ELF-1 (cell line): ENCODE results near the gene TEKTIP1.
A peak's percentile ranks its signal among the peaks of the same experiment; 100 is the strongest.
"Not testable (repeated sequence)": the region's sequence is repeated elsewhere in the genome, so short reads cannot be mapped to it uniquely, and the experiment has no call there.

Experiments
- DNase-seq: peaks from one replicate; pipeline ENCODE4 v3.0.0-alpha.2; 2016; ENCODE audit warnings: low read depth, low spot score

The TEKTIP1 gene

DNA sequence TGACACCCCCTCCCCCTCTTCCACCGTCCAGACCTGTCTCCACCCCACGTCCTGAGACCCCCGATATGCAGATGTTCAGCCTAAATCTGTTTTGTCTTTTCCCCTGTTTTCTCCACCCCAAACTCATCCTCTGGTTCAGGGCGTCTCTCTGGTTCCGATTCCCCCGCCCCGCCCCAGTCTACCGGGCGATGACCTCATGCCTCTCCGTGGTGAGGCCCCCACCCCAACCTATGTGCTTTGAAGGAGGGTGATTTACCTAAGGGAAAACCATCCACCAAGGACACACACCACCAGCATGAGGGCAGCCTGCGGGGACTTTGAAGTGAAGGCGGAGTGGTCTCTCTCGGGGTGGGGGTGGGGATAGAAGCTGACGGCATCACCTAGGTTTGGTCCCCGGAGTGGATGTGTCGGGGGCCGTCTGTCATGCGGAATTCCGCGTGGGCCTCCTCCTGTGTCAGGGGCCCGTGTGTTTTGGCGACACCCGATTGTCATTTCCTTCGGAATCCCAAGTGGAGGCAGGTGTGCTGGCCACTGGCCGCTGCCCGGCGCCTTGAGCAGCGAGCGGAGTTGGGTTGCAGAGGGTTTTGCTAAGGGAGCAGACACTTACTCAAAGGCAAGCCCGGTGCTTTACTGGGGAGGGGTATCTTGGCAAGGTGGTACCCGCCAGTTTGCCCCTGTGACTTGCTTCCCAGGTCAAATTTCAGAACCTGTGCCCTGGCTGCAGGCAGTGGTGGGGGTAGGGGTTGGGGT, 31.4 kb upstream of the TEKTIP1 start:
- peak; percentile 42 for DNase-seq

DNA sequence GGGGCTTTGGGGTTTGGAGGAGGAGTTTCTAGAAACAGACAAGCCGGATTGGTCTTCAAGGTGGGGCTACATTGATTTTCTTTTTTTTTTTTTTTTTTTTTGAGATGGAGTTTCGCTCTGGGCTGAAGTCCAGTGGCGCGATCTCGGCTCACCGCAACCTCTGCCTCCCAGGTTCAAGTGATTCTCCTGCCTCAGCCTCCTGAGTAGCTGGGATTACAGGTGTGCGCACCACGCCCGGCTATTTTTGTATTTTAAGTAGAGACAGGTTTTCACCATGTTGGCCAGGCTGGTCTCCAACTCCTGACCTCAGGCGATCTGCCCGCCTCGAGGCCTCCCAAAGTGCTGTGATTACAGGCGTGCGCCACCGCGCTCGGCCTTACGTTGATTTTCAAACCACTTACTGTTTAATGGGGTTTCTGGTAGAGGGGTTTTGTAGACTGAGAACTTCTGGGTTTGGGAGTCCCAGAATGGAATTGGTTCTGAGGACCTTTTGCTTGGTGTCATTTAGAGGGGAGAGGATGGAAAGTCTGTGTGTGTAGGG, 30.8 kb upstream of the TEKTIP1 start:
- DNase-seq = not testable (repeated sequence)

DNA sequence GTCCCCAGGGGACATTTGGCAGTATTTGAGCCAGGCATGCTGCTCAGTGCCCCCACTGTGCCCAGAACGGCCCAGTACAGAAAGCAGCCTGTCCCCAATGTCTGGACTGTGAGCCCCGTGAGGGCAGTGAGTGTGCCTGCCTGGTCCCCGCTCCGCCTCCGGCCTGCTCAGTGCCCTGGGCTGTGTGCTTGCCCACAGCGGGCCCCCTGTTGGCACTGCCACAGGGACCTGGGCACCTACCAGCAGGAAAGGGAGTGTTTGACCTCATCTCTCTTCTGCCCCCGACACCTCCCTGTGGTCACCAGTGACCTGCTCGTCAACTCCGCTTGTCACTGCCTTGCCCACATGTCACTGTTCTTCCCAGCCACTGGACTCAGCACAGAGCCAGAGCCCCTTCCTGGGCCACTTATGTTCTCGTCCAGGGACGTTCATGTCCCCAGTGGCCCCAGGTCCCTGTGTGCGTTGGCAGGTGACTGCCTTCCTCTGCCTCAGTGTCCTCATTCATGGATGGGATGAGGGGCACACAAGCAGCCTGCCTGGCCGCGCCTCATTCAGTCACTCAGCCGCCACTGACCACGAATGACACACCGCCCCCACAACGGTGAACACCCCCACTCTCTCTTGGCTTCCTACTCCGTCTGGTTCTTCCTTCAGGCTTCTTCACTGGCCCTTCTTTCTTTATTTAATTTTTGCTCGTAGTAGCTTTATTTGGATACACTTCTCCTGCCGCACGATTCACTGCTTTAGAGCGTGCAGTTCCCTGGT, 30.0 kb upstream of the TEKTIP1 start:
- no peak for DNase-seq

DNA sequence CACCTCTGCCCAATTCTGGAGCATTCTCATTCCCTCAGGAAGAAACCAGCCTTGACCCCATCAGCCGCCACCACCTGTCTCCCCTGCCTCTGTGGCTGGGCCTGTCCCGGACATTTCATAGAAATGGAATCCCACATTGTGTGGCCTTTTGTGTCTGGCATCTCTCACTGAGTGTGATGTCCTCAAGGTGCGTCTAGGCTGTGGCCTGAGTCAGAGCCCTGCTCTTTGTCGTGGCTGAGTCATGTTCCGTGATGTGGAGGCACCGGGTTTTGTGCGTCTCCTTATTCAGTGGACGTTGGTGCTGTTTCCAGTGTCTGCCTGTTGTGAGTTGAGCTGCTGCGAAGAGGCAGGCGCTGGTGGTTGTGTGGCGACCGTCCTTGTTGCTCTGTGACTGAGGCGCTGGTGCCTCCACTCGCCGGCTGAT, 29.4 kb upstream of the TEKTIP1 start:
- DNase-seq = no peak

DNA sequence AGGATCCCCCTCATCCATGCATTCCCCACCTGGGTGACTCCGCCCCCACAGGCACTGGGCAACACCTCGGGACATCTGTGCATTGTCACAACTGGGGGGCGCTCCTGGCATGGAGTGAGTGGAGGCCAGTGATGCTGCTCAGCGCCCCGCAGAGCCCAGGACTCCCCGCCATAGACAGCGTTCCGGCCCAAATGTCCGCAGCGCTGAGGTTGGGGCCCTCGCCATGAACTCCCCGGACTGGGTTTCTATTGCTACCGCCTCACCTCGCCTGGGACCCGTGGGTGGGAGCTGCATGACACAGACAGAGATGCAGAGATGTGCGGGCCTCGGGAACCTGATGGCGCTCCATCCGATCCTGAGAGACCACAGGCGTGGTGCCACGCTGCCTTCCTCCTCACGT, 28.2 kb upstream of the TEKTIP1 start:
- no peak for DNase-seq

GRCh38 chr19:3511506-3512251, 27.3 kb upstream of the TEKTIP1 start:
- DNase-seq = no peak

DNA sequence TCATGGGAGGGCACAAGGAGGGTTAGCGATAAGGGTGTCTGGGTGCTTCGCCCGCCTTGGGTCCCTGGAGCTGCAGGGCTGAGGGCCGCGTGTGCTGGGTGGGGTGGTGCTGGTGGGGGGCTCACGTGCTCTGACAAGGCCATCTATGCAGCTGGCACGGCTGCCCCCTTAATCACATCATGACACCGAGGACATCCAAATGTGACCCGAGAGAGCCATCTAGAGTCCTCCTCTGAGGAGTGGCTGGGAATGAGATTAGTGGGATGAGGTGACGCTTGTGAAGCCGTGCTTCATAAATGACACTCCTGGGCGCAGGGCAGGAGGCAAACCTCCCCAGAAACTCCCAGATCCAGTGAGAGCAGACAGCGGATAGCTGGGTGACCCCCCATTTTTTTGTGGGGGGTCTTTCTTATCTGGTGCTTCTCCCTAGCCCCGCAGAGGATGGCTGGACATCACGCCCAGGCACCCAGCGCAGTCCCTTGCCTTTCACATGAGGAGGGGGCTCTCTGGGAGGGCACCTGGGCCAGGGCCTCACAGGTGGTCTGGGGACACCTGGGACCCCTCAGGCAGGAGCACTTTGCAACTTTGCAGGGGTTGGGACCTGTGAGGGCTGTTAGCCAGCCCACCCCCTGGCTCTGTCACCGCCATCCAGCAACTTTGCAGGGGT, 26.3 kb upstream of the TEKTIP1 start:
- DNase-seq = no peak

DNA sequence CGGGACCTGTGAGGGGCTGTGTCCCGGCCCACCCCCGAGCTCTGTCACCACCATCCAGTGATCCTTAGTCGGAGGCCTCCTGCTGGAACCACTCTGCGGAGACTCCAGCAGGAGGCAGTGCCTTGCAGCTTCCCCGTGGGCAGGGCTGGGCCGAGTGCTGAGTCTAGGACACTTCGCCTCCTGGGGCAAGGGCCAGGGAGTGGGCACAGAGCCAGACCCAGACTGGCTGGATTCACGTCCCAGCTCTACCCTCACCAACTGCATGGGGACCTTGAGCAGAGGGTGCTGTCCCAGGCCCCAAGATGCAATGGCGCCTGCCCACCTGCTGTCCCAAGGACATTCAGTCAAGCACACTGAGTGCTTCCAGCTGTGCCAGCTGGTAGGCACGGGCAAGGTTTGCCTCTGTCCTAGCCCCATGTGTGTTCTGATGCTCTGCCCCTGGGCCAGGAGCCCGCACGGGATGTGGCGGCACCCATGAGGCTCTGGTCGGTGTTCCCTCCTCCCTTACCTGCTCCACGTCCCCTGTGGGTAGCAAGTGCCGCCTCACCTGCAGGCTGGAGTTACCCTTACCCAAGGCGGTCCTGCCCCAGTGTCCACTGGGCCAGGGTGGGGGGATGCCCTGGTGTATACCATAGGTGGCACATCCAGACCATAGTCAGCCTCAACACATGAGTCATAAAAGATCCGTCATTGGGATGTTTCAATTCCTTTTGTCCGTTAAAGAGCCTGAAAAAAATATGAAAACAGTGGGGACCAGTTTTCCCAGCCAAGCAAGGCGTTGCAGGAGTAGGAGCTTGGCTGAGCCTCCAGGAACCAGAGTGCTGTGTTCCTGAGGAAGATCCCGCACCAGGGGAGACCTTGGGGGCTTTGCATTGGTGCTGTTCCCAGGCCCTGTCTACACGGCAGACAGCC, 25.5 kb upstream of the TEKTIP1 start:
- DNase-seq = no peak

- DNase-seq = no peak
Measured at GRCh38 chr19:3514930-3515329, 24.0 kb upstream of the TEKTIP1 start.

DNA sequence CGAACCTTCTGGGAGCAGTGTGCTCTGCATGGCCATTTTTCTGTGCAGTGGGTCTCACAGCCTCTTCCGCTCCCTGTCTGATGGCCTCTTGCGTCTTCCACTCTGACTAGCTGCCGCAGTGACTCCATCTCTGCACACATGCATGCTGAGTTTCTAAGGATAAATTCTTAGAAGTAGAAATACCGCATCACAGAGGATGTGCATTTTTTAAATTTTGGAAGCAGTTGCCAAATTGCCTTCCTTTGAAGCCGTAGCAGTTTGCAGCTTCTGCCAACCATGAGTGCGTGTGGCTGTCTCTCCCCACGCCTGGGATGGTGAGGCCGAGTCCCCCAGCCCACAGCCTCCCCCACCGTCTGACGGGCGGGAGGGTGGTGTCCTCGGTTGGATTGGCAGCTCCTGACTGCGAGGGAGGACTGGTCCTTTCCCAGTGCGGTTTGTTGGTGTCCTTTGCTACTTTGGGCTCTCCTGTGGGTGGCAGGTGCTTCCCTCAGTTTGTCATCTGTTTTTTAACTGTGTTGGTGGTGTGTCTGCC, 23.0 kb upstream of the TEKTIP1 start:
- no peak for DNase-seq

DNA sequence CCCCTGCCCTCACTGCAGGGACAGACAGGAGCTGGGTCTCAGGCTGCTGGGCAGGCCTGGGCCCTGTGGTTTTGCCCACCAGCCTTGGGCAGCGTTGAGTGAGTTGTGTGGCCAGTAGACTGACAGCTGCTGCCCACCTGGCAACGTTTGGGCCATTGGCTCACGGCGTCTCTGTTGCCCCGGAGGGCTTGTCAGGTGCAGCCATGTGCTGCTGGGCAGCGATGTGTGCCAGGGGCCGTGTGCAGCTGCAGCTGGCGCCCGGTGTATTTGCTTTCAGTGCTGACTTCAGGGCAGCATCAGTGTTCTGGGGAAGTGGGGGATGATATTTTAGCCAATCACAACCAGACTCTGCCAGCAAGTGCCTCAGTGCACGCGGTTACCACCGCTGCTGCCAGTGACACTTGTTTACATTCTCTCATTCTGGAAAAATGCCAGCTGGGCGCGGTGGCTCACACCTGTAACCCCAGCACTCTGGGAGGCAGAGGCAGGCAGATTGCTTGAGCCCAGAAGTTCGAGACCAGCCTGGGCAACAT, 22.2 kb upstream of the TEKTIP1 start:
- no peak for DNase-seq

DNA sequence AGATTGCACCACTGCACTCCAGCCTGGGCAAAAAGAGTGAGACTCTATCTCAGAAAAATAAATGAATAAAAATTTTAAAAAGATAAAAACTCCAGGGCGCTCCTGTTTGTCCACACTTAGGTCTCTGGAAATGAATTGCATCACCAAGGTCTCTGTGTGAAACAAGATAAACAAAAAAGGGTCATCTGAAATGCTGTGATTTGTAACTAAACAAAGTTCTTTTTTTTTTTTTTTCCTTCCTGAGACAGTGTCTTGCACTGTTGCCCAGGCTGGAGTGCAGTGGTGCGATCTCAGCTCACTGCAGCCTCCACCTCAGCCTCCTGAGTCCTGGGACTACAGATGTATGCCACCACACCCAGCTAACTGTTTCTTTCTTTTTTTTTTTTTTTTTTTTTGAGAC, 21.3 kb upstream of the TEKTIP1 start:
- no peak for DNase-seq

- DNase-seq = peak; percentile 47
Measured at GRCh38 chr19:3518255-3518654, 20.7 kb upstream of the TEKTIP1 start.

DNA sequence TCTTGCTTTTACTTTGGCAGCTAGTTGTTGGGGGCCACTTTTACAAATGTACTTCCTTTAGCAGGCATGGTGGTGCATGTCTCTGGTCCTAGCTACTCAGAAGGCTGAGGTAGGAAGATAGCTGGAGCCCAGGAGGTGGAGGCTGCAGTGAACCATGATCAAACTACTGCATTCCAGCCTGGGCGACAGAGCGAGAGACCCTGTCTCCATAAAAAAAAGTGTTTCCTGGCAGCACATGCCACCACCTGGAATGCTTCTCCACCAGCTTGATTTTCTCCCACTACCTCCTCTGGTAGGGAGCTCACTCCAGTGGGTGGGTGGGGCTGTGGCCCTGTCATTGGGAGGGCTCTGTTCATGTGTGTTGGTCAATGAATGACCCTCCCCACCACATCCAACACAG, 20.3 kb upstream of the TEKTIP1 start:
- DNase-seq = no peak

GRCh38 chr19:3519126-3519525, 19.8 kb upstream of the TEKTIP1 start:
- DNase-seq = peak; percentile 26

DNA sequence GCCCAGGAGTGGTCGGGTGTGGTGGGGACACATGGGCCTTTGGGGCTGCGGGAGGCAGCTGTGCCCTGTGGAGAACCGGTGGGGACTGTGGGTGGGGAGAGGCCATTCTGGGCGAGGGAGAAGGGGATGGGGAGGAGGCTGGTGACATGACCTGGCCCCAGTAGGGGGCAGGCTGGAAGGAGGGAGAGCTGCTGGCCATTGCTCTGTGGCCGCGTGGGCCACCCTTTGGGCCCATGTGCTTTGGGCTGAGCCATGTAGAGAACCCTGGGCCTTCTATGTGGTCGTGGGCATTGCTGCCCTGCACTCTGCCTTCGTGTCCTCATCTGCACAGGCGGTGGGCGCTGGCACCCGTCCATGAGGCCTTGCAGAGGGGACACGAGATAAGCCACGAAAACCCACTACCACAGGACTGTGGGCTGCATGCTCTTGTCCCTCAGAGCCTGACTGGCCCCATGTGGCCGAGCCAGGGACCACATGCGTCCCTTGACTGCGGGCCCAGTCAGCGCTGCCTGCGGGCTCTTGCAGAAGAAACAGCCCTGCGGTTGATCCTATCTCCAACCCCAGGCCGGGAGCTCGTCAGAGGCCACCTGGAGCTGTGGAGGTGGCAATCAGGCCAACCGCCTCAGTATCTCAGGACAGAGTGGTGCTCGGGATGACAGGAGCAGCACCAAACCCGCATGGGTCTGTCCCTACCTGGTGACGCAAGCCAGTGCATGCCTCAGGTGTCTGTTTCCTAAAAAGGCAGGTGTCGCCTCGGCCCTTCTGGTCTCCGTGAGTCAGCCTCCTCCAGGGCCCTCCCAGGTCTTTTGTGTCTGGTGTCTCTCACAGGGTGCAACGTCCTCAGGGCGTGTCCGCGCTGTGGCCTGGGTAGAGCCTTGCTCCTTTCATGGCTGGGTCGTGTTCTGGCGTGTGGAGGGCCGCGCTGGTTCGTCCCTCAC, 18.5 kb upstream of the TEKTIP1 start:
- peak; percentile 90 for DNase-seq

GRCh38 chr19:3521104-3521445, 17.9 kb upstream of the TEKTIP1 start:
- DNase-seq = no peak

DNA sequence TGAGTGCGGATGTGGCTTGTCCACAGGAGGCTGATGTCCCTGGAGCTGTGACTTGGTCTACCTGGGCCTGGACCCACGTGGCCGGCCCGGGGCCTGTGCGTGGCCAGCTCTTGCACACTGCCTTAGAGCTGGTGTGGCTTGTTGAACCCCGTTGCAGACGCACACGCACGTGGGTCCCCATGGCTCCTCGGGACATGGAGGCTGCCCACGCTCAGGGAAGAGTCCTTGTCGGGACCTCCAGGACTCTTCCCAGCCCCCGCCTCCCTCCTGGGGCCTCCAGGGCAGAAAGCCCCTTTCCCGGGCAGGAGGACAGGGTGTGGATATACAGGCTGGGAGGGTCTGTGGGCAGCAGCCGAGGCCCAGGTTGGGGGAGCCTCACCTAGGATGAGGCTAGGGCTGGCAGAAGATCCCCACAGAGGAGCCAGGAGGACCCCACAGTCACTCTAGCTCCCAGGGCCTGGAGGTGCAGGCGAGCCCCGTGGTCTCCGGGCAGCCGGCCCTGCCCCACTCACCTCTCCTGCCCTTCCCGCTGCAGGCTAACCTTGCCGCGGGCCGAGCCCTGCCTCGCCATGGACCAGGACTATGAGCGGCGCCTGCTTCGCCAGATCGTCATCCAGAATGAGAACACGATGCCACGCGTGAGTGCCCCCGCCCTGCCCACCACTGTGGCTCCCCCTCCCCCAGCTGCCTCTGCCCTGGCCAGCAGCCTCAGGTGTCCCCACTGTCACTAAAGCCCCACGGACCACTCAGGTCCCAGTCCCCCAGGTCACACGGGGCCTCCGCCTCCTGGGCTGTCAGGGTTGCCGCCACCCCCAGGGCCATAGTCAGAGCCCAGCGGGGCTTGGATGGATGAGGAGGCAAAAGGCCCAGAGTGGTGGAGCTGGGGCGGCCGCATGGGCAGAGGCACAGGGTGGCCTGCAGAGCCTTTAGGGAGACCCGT, 16.3 kb upstream of the TEKTIP1 start:
- no peak for DNase-seq
